HG03442 (cell line): ENCODE data around the gene MFSD6.

ENCODE experiments used
- ATAC-seq: cut with Tn5 transposase; IDR thresholded peaks from one replicate; pipeline ENCODE4 v1.9.1; 2021; ENCODE audit warnings: mild to moderate bottlenecking, moderate library complexity; ENCODE audit not compliant: unreplicated experiment

The MFSD6 gene

DNA sequence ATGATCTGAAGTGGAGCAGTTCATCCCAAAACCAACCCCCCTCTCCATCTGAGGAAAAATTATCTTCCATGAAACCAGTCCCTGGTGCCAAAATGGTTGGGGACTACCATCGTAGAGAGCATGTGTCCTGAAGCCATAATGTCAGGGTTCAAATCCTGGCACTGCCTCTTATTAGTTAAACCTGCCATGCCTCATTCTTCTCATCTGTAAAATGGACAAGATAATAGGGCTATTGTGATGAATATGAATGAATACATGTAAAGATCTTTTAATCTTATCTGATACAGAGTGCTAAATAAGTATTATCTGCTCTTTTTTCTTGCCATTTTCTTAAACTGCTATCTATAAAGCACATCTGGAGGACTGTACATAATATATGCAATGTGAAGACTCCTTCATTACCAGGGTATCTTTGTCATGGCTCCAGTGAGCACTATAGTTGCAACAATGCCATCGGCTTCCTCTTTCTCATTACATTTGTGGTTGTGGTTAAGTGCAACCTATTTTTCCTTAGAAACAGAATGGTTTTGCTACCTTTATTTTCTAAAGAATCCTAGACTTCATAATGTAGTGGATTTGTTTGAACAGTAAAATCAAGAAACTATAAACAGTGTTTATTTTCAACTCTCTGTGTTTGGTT is 27.0 kb downstream of the MFSD6 start:
- ATAC-seq: no peak

DNA sequence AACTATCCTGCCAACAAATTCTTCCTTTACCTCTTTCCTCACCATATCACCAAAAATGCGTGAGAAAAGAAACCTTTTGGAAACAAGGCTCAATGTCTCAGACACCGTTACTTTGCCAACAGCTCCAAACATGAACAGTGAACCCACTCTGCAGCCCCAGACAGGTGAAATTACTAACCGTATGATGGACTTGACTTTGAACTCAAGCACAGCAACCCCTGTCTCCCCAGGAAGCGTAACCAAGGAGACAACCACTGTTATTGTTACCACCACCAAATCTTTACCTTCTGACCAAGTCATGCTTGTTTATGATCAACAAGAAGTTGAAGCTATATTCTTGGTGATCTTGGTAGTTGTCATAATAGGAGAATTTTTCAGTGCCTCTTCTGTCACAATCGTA is 28.4 kb downstream of the MFSD6 start:
- no peak for ATAC-seq

DNA sequence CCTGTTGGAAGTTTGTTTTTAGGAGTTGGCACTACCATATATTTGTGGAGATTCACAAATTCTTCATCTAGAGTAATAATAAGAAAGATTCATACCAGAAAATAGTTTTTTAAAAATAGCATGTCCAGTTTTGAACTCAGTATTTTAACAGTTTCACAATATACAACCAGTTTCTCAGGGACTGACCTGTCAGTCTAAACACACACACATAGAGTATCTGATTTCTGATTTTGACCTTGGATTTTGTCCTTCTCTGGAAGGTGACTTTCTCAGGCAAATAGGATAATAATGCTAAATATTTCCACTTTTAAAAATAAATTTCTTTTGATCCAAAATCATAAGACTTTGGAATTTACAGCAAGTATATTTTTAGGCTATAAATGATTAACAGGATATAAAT is 32.0 kb downstream of the MFSD6 start:
- no peak for ATAC-seq

DNA sequence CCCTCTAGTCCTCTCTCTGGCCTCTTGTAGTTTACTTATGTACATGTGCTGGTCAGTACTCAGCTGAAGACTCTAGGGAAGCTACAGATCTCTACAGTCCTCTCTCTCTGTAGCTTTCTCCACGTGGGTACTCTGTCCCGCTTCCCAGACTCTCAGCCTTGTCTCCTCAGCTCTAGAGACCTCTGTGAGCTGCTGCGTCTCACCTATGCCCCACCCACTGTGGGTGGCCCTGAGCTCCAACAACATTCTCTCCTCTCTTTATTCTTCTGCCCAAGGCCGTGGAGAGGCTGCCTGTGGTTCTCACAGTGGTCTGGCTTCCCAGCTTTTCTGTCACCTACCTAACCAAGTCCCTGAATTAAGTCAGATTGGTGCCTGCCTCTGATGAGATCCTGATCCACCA is 33.4 kb downstream of the MFSD6 start:
- no peak for ATAC-seq

DNA sequence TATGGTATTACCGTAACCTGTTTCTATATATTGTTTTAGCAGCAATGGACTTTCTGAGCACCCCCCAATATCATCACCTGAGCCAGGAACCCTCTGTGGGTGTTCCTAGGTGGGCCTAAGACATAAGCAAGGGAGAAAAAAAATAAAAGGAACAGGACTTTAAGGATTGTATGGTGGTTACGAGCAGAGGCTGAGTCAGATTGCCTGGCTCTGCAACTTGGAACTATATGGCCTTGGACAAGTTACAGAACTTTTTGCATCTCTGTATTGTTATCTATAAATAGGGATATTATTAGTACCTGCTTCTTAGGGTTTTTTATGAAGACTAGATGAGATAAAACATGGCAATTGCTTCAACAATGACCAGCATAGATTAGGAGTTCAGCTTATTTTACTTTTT is 34.9 kb downstream of the MFSD6 start:
- ATAC-seq: no peak

DNA sequence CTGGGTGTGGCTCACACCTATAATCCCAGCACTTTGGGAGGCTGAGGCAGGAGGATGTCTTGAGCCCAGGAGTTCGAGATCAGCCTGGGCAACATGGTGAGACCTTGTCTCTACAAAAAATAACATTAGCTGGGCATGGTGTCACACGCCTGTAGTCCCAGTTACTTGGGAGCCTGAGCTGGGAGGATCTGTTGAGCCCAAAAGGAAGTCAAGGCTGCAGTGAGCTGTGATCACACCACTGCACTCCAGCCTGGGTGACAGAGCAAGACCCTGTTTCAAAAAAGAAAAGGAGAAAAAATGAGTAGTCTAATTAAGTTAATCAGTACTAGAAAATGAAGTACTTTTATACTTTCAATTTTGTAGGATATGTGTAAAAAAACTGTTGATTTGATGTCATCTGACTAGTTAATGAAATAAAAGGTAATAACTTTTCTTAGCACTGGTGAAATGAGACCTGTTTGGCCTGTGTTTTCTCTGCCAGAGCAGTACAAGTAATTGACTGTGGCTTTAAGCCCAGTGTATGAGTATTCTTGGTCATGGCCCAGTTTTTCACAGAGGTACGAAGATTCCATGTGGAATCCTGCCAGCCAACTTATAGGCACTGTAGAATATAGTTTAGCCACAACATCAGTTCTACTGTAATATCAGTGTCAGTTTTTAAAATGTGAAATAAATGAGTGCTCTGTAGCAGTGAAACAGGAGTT is 35.8 kb downstream of the MFSD6 start:
- ATAC-seq: no peak

DNA sequence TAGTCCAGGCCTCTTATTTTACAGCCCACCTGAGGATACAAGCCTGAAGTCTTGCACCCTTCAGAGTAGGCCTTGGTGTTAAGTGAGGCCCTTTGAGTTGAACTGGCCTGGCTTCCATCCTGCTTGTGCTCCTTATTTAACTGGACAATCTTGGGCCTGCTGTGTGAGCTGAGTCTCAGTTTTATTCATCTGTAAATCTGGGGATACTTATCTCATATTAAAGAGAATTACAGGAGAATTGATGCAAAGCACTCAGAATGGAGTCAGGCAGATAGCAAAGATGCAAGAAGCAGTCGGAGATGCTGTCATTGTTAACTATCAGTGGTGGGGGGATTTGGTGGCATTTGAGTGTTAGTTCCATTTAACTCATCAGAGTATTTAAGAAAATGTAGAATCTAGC is 36.8 kb downstream of the MFSD6 start:
- ATAC-seq: no peak

DNA sequence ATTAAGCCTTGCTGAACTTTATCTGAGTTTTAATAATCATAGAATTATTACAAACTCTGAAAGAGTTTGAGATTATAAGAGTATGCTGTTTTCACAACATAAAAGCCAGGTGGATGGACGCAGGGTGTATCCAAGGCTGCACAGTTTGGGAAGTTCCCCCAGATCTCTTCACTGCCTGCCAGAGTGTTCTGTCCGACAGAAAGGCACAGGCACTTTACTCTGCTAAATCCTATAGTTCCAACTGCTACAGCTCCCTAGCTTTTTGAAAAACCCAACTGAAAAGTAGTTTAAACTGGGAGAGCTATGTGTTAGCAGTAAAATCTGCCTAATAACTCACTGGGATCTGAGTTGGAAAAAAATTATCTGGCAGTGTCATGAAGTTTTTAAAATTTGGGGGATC is 38.0 kb downstream of the MFSD6 start:
- ATAC-seq: no peak

DNA sequence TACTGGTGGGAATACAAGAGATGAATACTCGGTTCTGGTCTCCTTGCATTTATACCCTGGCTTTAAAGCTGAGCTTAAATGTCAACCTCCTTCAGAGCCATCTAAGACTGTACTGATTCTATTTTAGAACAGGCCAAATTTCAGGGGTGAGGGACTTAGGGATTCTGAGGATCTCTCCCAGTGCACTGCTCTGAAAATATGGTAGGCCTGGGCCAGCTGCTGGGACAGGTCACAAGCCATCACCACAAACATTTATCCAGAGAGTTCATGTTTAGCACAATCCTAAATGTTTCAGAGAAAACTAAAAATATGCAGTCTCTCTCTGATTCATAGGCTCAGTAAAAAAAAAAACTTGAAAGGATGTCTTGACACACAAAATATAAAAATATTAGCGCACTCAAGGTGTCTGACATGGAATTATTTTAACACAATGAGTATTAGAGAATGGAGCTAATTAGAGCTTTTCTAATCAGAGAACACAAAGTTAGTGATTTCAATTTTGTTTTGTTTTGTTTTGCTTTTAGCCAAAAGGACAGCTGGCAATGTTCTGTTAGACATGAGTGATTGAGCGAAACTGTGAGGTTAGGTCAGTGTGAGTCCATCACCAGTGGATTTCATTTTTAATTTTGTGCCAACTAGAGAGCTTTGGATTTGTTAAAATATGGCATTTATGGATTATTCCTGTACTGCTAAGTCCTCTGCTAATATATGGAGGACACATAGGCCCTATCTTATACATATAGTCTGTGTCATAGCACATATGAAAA is 38.8 kb downstream of the MFSD6 start:
- ATAC-seq: no peak

DNA sequence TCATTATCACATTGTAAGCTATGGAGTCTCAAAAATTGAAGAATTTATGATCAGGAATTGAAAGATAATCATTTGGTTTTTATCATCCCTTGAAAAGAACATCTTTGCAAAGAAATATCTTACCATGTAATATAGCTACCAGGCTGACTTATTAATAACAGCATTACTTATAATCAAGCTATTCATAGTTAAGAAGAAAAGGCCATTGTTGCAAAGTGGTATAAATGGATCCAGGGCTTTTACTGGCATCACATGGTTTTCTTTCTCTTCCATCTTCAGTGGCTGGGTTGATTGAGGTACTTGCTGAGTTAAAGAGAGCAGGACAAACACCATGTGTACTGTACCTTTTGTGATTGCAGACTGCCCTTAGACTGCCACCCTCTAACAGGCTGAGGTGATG is 39.6 kb downstream of the MFSD6 start:
- no peak for ATAC-seq

DNA sequence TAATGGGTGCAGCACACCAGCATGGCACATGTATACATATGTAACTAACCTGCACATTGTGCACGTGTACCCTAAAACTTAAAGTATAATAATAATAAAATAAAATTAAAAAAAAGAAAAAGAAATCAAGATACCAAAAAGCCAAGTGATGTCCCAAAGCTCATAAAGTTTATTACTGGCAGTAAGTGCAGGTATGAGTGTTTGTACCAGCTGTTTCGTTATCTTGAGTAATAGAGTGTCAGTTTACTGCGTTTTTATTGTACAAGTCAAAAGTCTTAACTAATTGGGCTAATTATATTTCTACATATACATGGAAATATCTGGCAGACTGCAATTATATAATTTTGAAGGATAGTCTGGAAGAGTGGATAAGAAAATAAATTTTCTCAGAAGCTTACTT is 41.8 kb downstream of the MFSD6 start:
- ATAC-seq: no peak

DNA sequence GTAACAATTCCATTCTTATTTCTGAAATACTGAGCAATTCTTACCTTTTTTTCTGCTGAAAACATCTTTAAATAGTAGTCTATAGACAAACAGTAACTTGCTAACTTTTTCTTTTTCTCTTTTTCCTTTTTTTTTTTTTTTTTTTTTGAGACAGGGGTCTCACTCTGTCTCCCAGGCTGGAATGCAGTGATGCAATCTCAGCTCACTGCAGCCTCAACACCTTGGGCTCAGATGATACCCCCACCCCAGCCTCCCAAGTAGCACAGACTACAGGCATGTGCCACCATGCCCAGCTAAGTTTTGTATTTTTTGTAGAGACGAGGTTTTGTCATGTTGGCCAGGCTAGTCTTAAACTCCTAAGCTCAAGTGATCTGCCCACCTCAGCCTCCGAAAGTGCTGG is 42.2 kb downstream of the MFSD6 start:
- no peak for ATAC-seq

DNA sequence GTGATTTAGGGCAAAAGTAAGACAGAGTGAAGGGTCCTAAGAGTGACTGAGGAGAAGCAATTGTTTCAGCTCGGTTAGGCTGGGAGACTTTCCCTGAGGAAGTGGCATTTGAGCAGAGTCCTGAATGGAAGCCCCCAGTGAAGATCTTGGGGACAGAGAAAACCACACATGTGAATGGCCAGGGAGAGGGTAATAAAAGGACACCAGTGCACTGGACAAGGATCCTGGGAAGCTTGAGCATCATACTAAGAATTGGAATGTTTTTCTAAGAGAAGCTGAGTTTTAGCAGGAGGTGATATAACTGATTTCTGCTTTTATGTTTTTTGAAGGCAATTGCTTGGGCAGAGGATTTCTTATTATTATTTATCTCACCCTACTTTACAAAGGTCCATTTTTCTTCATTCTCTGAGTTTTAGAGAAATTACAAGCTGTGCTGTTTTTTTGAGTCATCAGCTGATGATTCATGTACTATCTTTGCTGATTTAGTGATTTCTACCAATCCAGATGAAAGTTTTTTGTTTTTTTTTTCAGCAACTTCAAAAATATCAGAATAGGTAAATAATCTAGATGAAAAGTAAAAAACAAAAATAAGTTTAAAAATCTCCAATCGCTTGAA is 43.5 kb downstream of the MFSD6 start:
- no peak for ATAC-seq

DNA sequence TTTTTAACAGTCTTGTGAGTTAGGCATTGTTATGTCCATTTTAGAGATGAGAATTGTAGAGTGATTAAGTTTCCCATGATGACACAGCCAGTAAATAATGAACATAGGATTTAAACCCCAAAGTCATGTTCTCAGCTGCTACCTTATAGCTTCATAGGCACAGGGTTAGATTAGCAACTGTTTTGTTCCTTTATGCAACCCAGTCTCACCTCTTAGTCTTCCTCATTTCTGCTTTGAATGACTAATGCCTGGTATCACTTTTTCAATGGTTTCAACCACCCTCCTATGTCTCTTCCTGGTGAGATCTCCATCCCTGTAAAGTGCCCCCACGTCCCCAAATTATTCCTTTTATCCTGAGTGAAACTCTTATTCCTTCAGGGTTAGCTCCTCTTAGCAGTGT is 44.3 kb downstream of the MFSD6 start:
- peak; percentile 64 for ATAC-seq

DNA sequence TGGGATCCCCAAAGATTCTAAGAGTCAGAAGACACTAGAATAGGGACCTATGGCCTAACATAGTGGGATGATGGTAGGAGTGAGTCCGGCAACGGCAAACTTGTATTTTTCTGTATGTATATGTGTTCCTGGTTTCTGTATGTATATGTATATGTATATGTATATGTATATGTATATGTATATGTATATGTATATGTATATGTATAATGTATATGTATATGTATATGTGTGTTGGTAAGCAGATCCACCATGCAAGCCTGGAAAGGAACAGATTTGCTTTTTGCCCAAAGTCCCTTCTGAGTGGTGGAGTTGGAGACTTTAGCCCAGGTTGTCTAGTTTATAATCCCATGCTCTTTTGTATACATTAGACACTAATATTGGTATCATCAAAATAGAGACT is 46.6 kb downstream of the MFSD6 start:
- ATAC-seq: no peak

DNA sequence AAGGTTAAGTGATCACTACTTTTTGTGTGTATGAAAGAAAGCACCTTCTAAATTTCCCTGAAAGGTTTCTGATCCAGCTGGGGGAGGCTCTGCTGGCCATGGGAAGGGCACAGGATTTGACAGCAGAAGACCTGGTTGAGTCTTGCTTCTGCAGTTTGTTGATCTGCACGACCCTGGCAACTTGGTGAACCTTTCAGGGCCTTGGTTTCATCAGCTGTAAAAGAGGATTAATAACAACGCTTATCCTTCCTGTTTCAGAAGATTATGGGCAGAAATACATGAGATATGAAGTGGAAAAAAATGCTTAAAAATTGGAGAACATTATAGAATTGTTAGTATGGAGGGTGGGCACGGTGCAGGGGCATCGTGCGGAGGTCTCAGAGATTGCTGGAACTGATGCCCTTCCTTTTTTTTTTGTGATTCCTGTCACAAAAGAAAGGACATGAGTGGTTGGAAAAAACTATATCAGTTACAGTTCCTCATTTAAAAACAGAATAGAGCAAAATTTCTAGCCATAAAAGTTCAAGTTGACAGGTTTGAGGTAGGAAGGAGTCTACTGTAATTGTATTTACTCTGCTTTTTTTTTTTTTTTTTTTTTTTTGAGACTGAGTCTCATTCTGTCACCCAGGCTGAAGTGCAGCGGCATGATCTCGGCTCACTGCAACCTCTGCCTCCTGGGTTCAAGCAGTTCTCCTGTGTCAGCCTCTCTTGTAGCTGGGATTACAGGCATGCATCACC is 47.4 kb downstream of the MFSD6 start:
- no peak for ATAC-seq

DNA sequence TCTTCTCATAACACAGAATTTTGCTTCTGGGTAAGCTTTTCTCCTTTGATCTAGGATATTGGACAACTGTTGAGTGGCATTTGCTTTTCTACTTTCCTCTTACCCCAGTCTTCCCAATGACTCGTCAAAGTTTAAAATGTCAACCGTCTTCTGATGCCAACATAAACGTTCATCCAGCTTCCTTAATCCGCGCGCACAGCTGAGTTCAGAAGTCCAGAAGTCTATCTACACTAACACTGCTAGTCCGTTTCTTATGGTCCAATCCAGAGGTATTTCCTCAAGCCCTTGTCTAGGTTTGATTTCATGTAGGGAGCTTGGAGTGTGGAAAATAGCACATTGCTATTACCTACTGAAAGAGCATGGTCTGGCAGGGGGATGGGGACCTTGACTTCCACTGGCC is 48.7 kb downstream of the MFSD6 start:
- ATAC-seq: no peak

DNA sequence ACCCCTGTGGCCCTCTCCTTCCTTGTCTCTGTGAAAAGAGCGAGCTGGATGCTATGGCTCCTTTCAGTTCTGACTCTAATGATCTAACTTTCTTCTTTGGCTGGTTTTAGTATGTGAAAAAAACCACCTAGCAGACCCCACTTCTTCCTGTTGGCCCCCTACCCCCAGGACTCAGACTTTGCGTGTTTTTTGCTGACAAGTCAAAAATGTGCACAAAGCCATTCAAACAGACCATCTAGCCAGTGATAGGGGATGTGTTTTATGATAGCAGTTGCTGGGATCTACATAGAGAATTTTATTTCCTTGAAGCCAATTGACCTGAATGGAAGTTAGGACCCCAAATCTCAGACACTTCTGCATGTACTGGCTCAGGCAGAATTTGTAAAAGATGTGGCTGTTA is 49.1 kb downstream of the MFSD6 start:
- no peak for ATAC-seq

DNA sequence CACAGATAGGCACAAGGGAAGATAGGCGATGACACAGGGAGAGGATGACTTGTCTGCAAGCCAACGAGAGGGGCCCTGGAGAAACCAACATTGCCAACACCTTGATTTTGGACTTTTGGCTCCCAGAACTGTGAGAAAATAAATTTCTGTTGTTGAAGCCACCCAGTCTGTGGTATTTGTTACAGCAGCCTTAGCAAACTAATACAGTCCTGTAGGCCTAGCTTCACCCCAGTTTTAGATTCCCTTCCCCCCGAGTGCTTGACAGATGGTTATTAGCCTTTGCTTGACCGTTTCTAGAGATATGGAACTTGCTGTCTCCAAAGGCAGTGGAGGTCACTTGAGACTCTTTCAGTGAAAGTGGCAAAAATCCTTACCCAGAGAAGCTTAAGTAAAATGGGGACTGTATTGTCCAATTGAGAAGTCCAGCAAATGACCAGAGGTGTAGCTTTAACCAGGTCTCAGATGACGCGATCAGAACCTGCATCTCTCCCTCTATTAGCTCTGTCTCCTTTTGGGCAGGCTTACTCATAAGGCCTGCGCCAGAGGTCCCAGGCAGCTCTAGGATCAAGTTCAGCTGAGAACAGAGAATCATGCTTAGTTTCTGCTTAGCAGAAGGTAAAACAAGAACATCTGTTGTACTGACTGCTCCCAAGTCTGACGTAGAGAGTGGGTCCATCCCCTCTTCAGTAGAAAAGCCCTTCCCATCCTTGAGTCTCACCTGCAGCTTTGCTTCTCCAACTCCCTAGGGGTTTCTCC is 50.4 kb downstream of the MFSD6 start:
- ATAC-seq: no peak

DNA sequence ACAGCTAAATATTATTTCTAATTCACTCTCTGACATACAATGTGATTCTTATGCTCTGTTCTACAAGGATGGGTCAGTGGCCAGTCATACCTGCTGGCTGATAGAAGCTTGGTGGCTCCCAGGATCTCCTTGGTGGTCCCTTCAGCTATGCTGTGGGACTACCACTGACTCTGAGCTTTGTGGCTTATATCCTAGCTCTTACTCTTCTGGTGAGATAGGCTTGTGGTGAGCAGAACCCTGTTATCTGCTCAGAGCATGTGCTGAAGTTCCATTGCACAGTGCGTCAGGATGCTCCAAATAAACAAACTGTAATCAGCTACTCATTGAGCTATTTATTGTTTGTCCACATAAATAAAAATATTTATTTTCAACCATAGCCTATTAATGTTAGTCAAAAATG is 51.7 kb downstream of the MFSD6 start:
- ATAC-seq: no peak
